A673 (cell line): ENCODE data around the gene CYTH4. TPM values are rescaled to one million over a fixed set of nuclear protein-coding genes. Genes with fewer than 3 reads are reported as not detected.

ENCODE experiments used
- BruUV-seq: library from RNA; stranded (reverse); fragments of 400-500 nt; replicated peaks from 2 replicates; lab custom pipeline; 2021; lab: Mats Ljungman, UMichigan
- CTCF ChIA-PET: fragments of 300-600 bp; sonication (Branson Sonifier 250); formaldehyde crosslinking; loops from one replicate; lab custom pipeline; 2022; ENCODE audit warnings: antibody characterized with exemption; lab: Charles Lee
- POLR2A ChIA-PET: fragments of 300-600 bp; sonication (Branson Sonifier 250); formaldehyde crosslinking; loops from one replicate; lab custom pipeline; 2022; ENCODE audit warnings: antibody characterized with exemption; ENCODE audit not compliant: low non-redundant PET; lab: Charles Lee
- DNase-seq: peaks from one replicate; pipeline ENCODE4 v3.0.0-alpha.2; 2015; ENCODE audit warnings: low spot score
- H3K27ac ChIP-seq: fragments of 200-600 bp; sonication (generic); 2 replicates; pipeline ENCODE4 v1.5.1; 2016; ENCODE audit warnings: mixed run types, low read depth, mild to moderate bottlenecking, mixed read lengths, antibody characterized with exemption, low read length; ENCODE audit not compliant: poor library complexity, severe bottlenecking
- H3K27me3 ChIP-seq: fragments of 200-600 bp; sonication (generic); replicated peaks from 2 replicates; pipeline ENCODE4 v1.6.1; 2017; ENCODE audit warnings: mixed run types, low read depth, mild to moderate bottlenecking, mixed read lengths, antibody characterized with exemption, low read length; ENCODE audit not compliant: insufficient read depth, poor library complexity
- H3K36me3 ChIP-seq: fragments of 200-600 bp; sonication (generic); 2 replicates; pipeline ENCODE4 v1.6.1; 2016; ENCODE audit warnings: mixed run types, mild to moderate bottlenecking, mixed read lengths, antibody characterized with exemption, low read length; ENCODE audit not compliant: insufficient read depth, poor library complexity, severe bottlenecking
- H3K4me1 ChIP-seq: fragments of 200-600 bp; sonication (generic); 2 replicates; pipeline ENCODE4 v1.6.1; 2017; ENCODE audit warnings: mixed run types, mild to moderate bottlenecking, mixed read lengths, antibody characterized with exemption, low read length; ENCODE audit not compliant: insufficient read depth, poor library complexity, severe bottlenecking
- H3K4me3 ChIP-seq: fragments of 200-600 bp; sonication (generic); 2 replicates; pipeline ENCODE4 v1.5.1; 2016; ENCODE audit warnings: low read depth, mixed run types, mild to moderate bottlenecking, mixed read lengths, low read length; ENCODE audit not compliant: poor library complexity, severe bottlenecking
- H3K9me3 ChIP-seq: fragments of 200-600 bp; sonication (generic); 2 replicates; pipeline ENCODE4 v1.6.1; 2016; ENCODE audit warnings: mixed run types, low read depth, mild to moderate bottlenecking, mixed read lengths, antibody characterized with exemption, low read length; ENCODE audit not compliant: poor library complexity, severe bottlenecking
- EZH2 ChIP-seq: fragments of 200-600 bp; sonication (generic); IDR thresholded peaks from 2 replicates; pipeline ENCODE4 v1.6.1; 2017; ENCODE audit warnings: borderline replicate concordance, low read depth, mild to moderate bottlenecking, mixed read lengths, antibody characterized with exemption, low read length; ENCODE audit not compliant: poor library complexity, severe bottlenecking
- intact Hi-C: fragments of 100-400 bp; cut with micrococcal nuclease; formaldehyde crosslinking; loops from one replicate; pipeline ENCODE4 v1.10.0; 2022; ENCODE audit not compliant: unreplicated experiment
- total RNA-seq: library from RNA; stranded (reverse); gene quantifications from 2 replicates; pipeline ENCODE4 v1.2.3, GENCODE V29; 2021
- TF ChIP-seq, protein P1 (sequence below): fragments of 300-800, 200-600 bp; sonication (generic); conservative IDR thresholded peaks from 2 replicates; pipeline ENCODE4 v1.5.1; 2017; ENCODE audit warnings: low read depth, mild to moderate bottlenecking, antibody characterized with exemption, low read length, moderate library complexity, mixed read lengths

CYTH4 gene
- total RNA-seq, 1 experiment from 2014 or later = not detected

DNA sequence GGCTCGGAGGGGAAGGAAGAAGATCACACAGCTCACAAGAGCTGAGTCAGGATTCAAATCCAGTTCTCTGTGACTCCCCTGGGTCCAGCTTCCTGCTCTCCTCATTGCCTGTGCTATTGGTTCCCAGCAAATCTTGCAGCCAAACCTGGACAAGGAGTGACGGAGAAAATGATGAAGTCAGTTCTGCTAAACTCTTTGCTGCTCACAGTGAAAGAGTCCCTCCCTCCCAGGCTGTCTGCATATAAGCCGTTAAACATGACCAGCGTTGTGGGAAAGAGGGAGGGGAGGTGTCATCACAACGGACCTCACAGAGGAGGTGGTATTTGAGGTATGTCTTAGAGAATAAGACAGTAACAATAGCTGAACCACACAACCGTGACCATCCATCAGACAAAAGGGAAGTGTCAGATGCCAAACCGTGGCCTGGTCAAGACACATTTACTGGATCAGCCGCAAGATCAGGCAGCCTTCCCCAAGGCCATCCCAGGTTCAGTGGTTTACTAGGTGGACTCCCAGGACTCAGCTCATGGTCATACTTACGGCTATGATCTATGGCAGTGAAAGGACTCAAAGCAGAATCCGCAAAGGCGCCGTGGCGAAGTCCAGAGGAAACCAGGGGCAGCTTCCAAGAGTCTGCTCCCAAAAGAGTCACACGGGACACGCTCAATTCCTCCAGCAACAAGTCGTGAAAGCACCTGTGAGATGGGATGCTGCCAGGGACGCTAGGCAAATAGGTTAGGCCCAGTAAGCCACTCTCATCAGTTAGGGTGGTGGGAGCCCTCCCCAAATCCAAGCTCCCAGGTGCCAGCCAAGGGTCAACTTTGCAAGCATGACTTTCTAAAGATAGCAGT lies 2.8 kb upstream of the CYTH4 start:
- no peak overlapping the region for H3K4me3 ChIP-seq
- CTCF ChIA-PET = no interaction called here
- intact Hi-C loops = loop anchor here (10.0 kb wide), 1 partner anchor 145 kb away; the partner anchor contains the start of gene ELFN2
- TF ChIP-seq, protein P1, sequence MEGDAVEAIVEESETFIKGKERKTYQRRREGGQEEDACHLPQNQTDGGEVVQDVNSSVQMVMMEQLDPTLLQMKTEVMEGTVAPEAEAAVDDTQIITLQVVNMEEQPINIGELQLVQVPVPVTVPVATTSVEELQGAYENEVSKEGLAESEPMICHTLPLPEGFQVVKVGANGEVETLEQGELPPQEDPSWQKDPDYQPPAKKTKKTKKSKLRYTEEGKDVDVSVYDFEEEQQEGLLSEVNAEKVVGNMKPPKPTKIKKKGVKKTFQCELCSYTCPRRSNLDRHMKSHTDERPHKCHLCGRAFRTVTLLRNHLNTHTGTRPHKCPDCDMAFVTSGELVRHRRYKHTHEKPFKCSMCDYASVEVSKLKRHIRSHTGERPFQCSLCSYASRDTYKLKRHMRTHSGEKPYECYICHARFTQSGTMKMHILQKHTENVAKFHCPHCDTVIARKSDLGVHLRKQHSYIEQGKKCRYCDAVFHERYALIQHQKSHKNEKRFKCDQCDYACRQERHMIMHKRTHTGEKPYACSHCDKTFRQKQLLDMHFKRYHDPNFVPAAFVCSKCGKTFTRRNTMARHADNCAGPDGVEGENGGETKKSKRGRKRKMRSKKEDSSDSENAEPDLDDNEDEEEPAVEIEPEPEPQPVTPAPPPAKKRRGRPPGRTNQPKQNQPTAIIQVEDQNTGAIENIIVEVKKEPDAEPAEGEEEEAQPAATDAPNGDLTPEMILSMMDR = no peak
- TF ChIP-seq EZH2 = no peak
- POLR2A ChIA-PET = no interaction called here
- H3K36me3 ChIP-seq = no peaks in the 10 kb centered on the region
- H3K9me3 ChIP-seq = no peaks in the 10 kb centered on the region
- H3K27me3 ChIP-seq = no peaks in the 10 kb centered on the region
- DNase-seq = no peak
- no peak overlapping the region for H3K27ac ChIP-seq
- BruUV-seq = no TSS peak
- H3K4me1 ChIP-seq = no peaks in the 10 kb centered on the region

GRCh38 chr22:37280718-37281117 lies 1.6 kb upstream of the CYTH4 start:
- no peak for DNase-seq
- no peaks in the 10 kb centered on the region for H3K36me3 ChIP-seq
- H3K4me3 ChIP-seq = no peak overlapping the region
- H3K27ac ChIP-seq = no peak overlapping the region
- ChIA-PET CTCF (interaction anchor here (0.6 kb wide), 1 partner anchor 192 kb away, joined by 3 read pairs; no protein-coding TSS in a partner anchor), POLR2A (no interaction called here)
- H3K27me3 ChIP-seq = no peaks in the 10 kb centered on the region
- BruUV-seq = no TSS peak
- no peaks in the 10 kb centered on the region for H3K9me3 ChIP-seq
- intact Hi-C loops = no loop called here
- TF ChIP-seq EZH2 = no peak
- TF ChIP-seq, protein P1 = no peak
- H3K4me1 ChIP-seq = no peaks in the 10 kb centered on the region

- TF ChIP-seq, protein P1 = no peak
- TF ChIP-seq EZH2 = no peak
- intact Hi-C loops = no loop called here
- H3K36me3 ChIP-seq = no peaks in the 10 kb centered on the region
- CTCF ChIA-PET = interaction anchor here (0.6 kb wide), 1 partner anchor 191 kb away, joined by 3 read pairs; no protein-coding TSS in a partner anchor
- BruUV-seq = no TSS peak
- H3K4me3 ChIP-seq = no peak overlapping the region
- DNase-seq = no peak
- H3K9me3 ChIP-seq = no peaks in the 10 kb centered on the region
- H3K27ac ChIP-seq = no peak overlapping the region
- no peaks in the 10 kb centered on the region for H3K27me3 ChIP-seq
- POLR2A ChIA-PET = no interaction called here
- no peaks in the 10 kb centered on the region for H3K4me1 ChIP-seq
Measured at GRCh38 chr22:37281195-37281594, 1.1 kb upstream of the CYTH4 start.
